PC-9 (cell line): ENCODE data around the gene MRGPRX2.

Experiments
- CTCF ChIP-seq: fragments of 200-600 bp; sonication (generic); conservative IDR thresholded peaks from 2 replicates; pipeline ENCODE4 v1.6.1; 2017; ENCODE audit warnings: mixed run types, antibody characterized with exemption, mild to moderate bottlenecking, moderate library complexity
- EZH2 ChIP-seq: fragments of 200-600 bp; sonication (generic); IDR thresholded peaks from 2 replicates; pipeline ENCODE4 v1.8.0; 2017; ENCODE audit warnings: antibody characterized with exemption, low read depth

DNA sequence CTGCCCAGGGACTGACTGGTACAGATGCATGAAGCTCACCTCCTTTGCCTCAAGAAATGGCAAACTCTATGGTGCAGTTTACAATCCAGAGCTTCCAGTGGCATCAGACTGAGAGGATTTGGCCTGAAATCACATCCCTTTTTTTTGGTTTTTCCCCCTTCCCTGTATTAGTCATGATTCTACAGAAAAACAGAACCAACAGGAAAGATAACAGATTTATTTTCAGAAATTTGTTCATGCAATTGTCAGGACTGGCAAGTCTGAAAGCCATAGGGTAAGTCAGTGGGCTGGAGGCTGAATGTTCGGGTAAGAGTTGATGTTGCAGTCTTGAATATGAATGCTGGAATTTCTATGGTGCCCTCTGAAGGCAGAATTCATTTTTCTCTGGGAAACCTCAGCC is 44.5 kb upstream of the MRGPRX2 start:
- TF ChIP-seq CTCF (no peak), EZH2 (no peak)
